HAP-1 (cell line): ENCODE measurements around the gene KCNK17.

Experiments
- DNase-seq, 2 experiments: peaks; one replicate each; pipeline ENCODE4 v3.0.0-alpha.2; 2016 to 2020; ENCODE audit warnings: low spot score in 2 of 2
- H3K27me3 ChIP-seq: fragments of 250-450 bp; sonication (Bioruptor Pico); 2 replicates; pipeline ENCODE4 v1.5.1; 2020; ENCODE audit warnings: low read depth, mild to moderate bottlenecking, moderate library complexity
- H3K36me3 ChIP-seq: fragments of 250-450 bp; sonication (Bioruptor Pico); replicated peaks from 2 replicates; pipeline ENCODE4 v1.5.1; 2020; ENCODE audit warnings: mild to moderate bottlenecking
- H3K4me1 ChIP-seq: fragments of 250-450 bp; sonication (Bioruptor Pico); 2 replicates; pipeline ENCODE4 v1.5.1; 2020; ENCODE audit warnings: mild to moderate bottlenecking
- H3K4me3 ChIP-seq: fragments of 250-450 bp; sonication (Bioruptor Pico); 2 replicates; pipeline ENCODE4 v1.5.1; 2020; ENCODE audit warnings: mild to moderate bottlenecking, moderate library complexity
- H3K9me3 ChIP-seq: fragments of 250-450 bp; sonication (Bioruptor Pico); 2 replicates; pipeline ENCODE4 v1.5.1; 2020; ENCODE audit warnings: mild to moderate bottlenecking, moderate library complexity
- in situ Hi-C: fragments of 300-500 bp; cut with MboI; formaldehyde crosslinking; loops from 3 replicates; pipeline ENCODE4 v1.14.3; 2020; ENCODE audit warnings: low sequenced_read_pairs, inconsistent platforms, mixed read lengths

KCNK17 gene

DNA sequence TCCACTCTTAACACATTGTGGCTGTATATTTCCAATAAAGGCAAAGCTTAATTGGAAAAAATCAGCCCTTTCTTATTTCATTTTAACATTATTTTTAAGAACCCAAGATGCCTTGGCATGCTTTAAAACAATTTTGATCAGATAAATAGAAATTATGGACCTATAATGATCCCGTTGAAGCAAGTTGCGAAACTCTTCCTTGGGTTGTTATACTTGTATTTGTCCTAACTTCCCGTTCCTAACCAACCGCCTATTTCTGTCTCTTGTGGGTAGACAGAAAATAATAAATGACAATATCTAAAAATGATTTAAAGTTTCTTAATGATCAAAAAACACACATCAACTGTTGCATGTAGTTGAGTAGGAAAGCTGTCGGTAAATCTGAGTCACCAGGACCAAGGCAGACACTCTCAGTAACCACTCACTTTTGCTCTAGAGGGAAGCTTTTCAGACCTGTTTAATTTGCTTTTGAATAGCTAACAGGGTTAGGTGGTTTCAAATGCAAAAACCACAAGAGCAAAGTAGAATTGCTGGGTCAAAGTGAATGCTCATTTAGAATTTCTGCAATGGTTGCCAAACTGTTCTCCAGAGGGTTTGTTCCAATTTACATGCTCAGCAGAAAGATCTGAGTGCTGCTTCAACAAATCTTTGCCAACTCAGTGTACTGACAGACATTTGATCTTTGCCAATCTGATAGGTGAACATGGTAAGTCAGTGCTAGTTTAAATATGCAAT, 50.7 kb downstream of the KCNK17 start:
- peaks cover 11% of the 10 kb centered on the region for H3K4me1 ChIP-seq
- in situ Hi-C loops: no loop called here
- no peaks in the 10 kb centered on the region for H3K9me3 ChIP-seq
- peak; percentile 27 to 84 for DNase-seq
- no peak overlapping the region for H3K4me3 ChIP-seq
- no peaks in the 10 kb centered on the region for H3K27me3 ChIP-seq
- no peaks in the 10 kb centered on the region for H3K36me3 ChIP-seq

DNA sequence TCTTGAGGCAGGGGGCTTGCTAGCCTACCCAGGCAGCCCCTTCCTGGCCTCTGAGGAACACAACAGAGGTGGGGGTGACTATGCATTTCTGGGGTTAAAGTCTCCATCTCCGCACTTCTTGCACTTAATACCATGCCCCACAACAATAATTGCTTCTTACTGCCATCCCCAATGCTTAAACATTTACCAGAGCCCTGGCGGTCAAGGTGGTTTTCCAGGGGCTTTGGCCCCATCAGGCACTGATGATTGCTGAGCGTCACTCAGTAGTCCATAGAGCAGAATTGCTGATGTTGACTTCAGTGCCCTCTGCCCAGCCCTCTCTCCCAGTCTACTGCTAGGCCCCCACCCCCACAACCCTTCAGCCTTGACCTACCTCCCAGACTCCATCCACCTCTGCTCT, 52.5 kb downstream of the KCNK17 start:
- DNase-seq: no peak
- Histone ChIP-seq H3K4me1 (peaks cover 11% of the 10 kb centered on the region), H3K27me3 (no peaks in the 10 kb centered on the region), H3K9me3 (no peaks in the 10 kb centered on the region), H3K36me3 (no peaks in the 10 kb centered on the region), H3K4me3 (no peak overlapping the region)
- in situ Hi-C loops: no loop called here

DNA sequence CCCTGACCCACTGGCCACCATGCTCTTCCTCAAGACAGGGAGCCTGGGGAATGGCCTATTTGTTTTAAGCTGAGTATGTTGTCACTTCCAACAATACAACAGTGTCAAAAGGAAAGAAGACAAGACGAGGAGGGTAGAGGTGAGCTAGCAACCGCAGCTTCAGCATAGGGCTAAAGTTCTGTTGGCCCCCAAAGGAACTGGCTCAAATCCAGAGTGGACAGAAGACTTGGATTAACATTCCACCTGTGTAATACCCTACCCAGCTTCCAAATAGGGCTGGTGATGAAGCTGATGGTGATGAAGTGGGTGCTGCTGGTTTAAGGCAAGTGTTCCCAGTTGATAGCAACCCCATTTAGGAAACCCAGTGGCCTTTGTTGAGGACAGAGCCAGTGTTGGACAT, 53.3 kb downstream of the KCNK17 start:
- in situ Hi-C loops: no loop called here

DNA sequence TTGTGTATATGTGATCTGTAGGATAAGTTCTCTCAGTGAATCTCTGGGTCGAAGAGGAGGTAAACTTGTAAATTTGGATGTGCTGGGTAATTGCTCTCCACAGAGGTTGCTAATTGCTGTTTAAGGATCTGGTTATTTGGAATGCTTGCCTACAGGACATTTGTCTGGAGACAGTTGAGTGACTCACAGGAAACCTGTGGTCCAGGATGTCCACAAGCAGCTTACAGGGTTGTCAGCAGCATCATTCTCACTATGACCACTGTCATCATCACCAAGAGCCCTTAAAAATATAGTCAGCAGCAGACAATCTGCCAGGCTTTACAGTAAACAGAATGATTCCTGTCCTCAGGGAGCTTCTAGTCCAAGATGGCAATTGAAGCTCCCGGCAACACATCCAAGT, 53.8 kb downstream of the KCNK17 start:
- no peak for DNase-seq
- Histone ChIP-seq H3K27me3 (no peaks in the 10 kb centered on the region), H3K36me3 (no peaks in the 10 kb centered on the region), H3K4me3 (no peak overlapping the region), H3K4me1 (peaks cover 11% of the 10 kb centered on the region), H3K9me3 (no peaks in the 10 kb centered on the region)
- in situ Hi-C loops: no loop called here

More for the DNA sequence above, 53.3 kb downstream of the KCNK17 start:
- no peaks in the 10 kb centered on the region for H3K27me3 ChIP-seq
- no peaks in the 10 kb centered on the region for H3K36me3 ChIP-seq
- H3K9me3 ChIP-seq: no peaks in the 10 kb centered on the region
- no peak for DNase-seq
- H3K4me3 ChIP-seq: no peak overlapping the region
- H3K4me1 ChIP-seq: peaks cover 11% of the 10 kb centered on the region

DNA sequence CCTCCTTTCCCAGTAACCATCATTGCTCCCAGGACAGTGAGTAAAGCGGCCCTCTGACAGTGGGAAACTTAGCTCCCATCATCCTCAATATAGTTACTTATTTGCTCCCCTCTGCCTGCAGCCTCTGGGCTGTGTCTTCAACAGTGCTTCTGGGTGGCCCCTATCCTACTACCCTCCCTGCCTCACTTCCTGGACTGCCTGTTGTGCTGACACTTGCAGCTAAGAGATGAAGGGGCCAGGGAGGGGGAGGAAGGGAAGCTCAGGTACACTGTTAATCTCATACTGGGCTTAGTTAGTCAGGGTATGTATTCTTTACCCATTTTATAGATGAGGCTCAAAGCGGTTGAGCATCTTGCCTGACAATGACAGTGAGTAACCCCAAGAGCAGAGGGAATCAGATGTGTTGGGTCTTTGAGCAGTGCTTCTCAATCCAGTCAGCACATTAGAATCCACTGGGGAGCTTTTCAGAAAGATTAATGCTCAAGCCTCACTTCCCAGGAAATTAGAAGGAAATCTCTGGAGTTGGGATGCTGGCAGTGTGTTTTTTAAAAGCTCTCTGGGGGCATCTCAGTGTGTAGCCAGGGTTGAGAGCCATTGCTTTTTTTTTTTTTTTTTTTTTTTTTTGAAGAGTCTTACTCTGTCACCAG, 57.8 kb downstream of the KCNK17 start:
- no peak for DNase-seq
- Histone ChIP-seq H3K4me1 (no peaks in the 10 kb centered on the region), H3K36me3 (no peaks in the 10 kb centered on the region), H3K4me3 (no peak overlapping the region), H3K27me3 (peaks cover 2% of the 10 kb centered on the region; the same call in 1 of the 2 replicates), H3K9me3 (no peaks in the 10 kb centered on the region)
- in situ Hi-C loops: no loop called here

DNA sequence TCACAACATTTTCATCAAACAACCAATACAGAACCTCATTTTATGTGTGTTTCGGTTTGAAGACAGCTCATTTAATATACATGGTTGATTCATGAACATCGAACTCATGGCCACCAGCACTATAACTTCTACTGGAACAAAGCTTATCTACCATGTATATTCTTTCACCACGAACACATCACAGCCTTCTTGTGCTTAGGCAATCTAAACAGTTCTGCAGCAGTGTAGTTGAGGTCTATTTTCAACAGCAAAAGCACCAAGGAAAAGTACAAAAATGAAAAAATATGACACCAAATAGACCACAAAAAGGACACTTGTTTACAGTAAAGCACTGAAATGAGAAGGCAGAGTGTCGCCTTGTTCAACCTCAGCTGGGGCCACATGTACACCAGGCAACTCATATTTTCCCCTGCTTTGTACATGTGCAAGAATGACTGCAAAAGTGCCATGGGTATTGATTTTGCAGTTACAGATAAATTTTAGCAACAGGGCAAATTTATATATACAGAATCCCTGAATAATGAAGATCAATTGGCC, 59.2 kb downstream of the KCNK17 start:
- H3K27me3 ChIP-seq: peaks cover 2% of the 10 kb centered on the region; the same call in 1 of the 2 replicates
- in situ Hi-C loops: no loop called here
- no peaks in the 10 kb centered on the region for H3K36me3 ChIP-seq
- H3K4me3 ChIP-seq: no peak overlapping the region
- H3K4me1 ChIP-seq: no peaks in the 10 kb centered on the region
- DNase-seq: no peak
- H3K9me3 ChIP-seq: no peaks in the 10 kb centered on the region

DNA sequence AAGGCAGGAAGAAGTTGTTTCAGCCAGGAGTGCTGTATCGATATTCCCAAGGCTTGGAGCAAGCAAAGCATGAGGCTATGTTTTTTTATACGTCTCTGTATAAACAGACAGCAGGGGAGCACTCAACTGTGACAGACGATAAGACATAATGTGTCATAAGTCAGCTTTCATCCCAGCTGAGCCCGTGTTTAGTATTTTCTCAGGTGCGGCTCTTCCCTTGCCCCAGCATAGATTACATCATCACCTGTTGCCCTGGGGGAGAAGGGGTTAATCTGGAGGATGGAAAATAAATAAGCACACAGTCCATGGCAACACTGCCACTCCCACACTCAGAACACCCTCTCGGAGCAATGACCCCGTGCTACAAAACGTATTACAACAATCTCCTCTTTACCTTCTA, 62.8 kb downstream of the KCNK17 start:
- in situ Hi-C loops: no loop called here
- Histone ChIP-seq H3K9me3 (no peaks in the 10 kb centered on the region), H3K27me3 (peaks cover 2% of the 10 kb centered on the region; the same call in 1 of the 2 replicates), H3K4me1 (no peaks in the 10 kb centered on the region), H3K4me3 (no peak overlapping the region), H3K36me3 (no peaks in the 10 kb centered on the region)
- DNase-seq: no peak

DNA sequence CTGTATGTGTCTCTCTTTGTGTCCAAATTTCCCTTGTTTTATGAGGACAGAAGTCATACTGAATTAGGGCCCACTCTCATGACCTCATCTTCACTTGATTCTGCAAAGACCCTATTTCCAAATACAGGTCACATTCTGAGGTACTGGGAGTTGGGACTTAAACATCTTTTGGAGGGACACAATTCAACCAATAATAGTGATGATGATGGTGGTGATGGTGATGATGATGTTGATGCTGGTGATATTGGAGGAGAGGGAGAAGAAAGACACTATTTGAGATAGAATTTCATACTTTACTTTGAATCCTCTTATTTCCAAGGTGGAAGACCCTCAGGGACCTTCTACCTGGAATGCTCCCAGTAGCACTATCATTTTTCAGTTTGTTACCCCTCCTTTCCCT, 63.7 kb downstream of the KCNK17 start:
- Histone ChIP-seq H3K36me3 (no peaks in the 10 kb centered on the region), H3K27me3 (peaks cover 2% of the 10 kb centered on the region; the same call in 1 of the 2 replicates), H3K4me1 (no peaks in the 10 kb centered on the region), H3K9me3 (no peaks in the 10 kb centered on the region), H3K4me3 (no peak overlapping the region)
- DNase-seq: no peak
- in situ Hi-C loops: no loop called here

DNA sequence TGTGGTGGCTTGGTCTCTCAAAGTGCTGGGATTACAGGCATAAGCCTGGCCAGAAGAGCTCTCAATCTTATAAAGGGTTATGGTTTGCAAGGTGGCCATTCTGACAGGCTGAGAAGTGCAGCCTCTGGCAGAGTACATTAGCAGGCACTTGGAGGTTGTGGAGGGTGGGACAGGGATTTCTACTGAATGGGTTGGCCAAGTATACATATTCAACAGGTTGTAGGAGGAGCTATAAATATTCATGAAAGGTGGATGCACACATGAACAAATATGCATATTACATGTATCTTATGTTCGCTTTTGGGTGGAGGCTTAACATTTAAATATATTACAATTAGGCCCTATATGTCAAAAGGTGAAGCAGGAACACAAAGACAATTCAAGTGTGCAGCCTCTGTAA, 64.9 kb downstream of the KCNK17 start:
- Histone ChIP-seq H3K4me3 (no peak overlapping the region), H3K36me3 (no peaks in the 10 kb centered on the region), H3K27me3 (peaks cover 2% of the 10 kb centered on the region; the same call in 1 of the 2 replicates), H3K4me1 (no peaks in the 10 kb centered on the region), H3K9me3 (no peaks in the 10 kb centered on the region)
- in situ Hi-C loops: no loop called here
- DNase-seq: no peak
